WTC11 (cell line): ENCODE data around the gene NELL2. TPM values are rescaled to one million over a fixed set of nuclear protein-coding genes. Genes with fewer than 3 reads are reported as not detected.
A peak's percentile ranks its signal among the peaks of the same experiment; 100 is the strongest.

ENCODE experiments used
- ATAC-seq: fragments of 200-7000 bp; cut with Tn5 transposase; 2 replicates; pipeline ENCODE4 v1.10.0; 2021; ENCODE audit warnings: mild to moderate bottlenecking, moderate library complexity
- CTCF ChIA-PET: fragments of 300-600 bp; sonication (Branson Sonifier 250); formaldehyde crosslinking; loops from one replicate; lab custom pipeline; 2021; ENCODE audit warnings: antibody characterized with exemption; lab: Charles Lee
- POLR2A ChIA-PET: fragments of 350-600 bp; sonication (Branson Sonifier 250); formaldehyde crosslinking; loops from one replicate; lab custom pipeline; 2021; ENCODE audit warnings: antibody characterized with exemption; lab: Charles Lee
- DNase-seq: peaks from one replicate; pipeline ENCODE4 v3.0.0; 2021; ENCODE audit warnings: low spot score
- H3K27ac Mint-ChIP-seq: 2 replicates; pipeline ENCODE4 v1.8.0; 2021; ENCODE audit warnings: mixed read lengths
- H3K27me3 Mint-ChIP-seq: 2 replicates; pipeline ENCODE4 v1.8.0; 2021; ENCODE audit warnings: low read depth, mild to moderate bottlenecking, moderate library complexity, mixed read lengths
- H3K36me3 Mint-ChIP-seq: 2 replicates; pipeline ENCODE4 v1.8.0; 2021; ENCODE audit warnings: mixed read lengths
- H3K4me1 Mint-ChIP-seq: 2 replicates; pipeline ENCODE4 v1.8.0; 2022; ENCODE audit warnings: mixed read lengths
- H3K4me3 Mint-ChIP-seq: 2 replicates; pipeline ENCODE4 v1.8.0; 2021; ENCODE audit warnings: mild to moderate bottlenecking, moderate library complexity, mixed read lengths
- H3K9me3 Mint-ChIP-seq: 2 replicates; pipeline ENCODE4 v1.8.0; 2021; ENCODE audit warnings: mixed read lengths
- ATF3 ChIP-seq: sonication (generic); formaldehyde crosslinking; conservative IDR thresholded peaks from 2 replicates; pipeline ENCODE4 v1.8.1; 2022; ENCODE audit warnings: mild to moderate bottlenecking, missing genetic modification reagents
- CBFB ChIP-seq: sonication (generic); formaldehyde crosslinking; IDR thresholded peaks from 2 replicates; pipeline ENCODE4 v1.8.1; 2022; ENCODE audit warnings: mild to moderate bottlenecking, low read depth, missing genetic modification reagents
- E2F4 ChIP-seq: sonication (generic); formaldehyde crosslinking; IDR thresholded peaks from 2 replicates; pipeline ENCODE4 v1.8.1; 2022; ENCODE audit warnings: low read depth, mild to moderate bottlenecking, moderate library complexity, missing genetic modification reagents, borderline replicate concordance
- EMX1 ChIP-seq: fragments of 250-450 bp; sonication (Bioruptor Pico); IDR thresholded peaks from 2 replicates; pipeline ENCODE4 v1.8.0; 2021; ENCODE audit warnings: mild to moderate bottlenecking
- FOXK1 ChIP-seq: sonication (generic); formaldehyde crosslinking; IDR thresholded peaks from 2 replicates; pipeline ENCODE4 v1.8.0; 2022; ENCODE audit warnings: mild to moderate bottlenecking, moderate library complexity, missing genetic modification reagents
- FOXP1 ChIP-seq: sonication (generic); formaldehyde crosslinking; IDR thresholded peaks from 2 replicates; pipeline ENCODE4 v1.8.0; 2022; ENCODE audit warnings: missing genetic modification reagents, mild to moderate bottlenecking, moderate library complexity, borderline replicate concordance
- GRHL2 ChIP-seq: fragments of 250-450 bp; sonication (Bioruptor Pico); IDR thresholded peaks from 2 replicates; pipeline ENCODE4 v1.8.0; 2022; ENCODE audit warnings: mild to moderate bottlenecking, moderate library complexity; ENCODE audit not compliant: insufficient replicate concordance, severe bottlenecking
- GTF2I ChIP-seq: fragments of 250-450 bp; sonication (Bioruptor Pico); conservative IDR thresholded peaks from 2 replicates; pipeline ENCODE4 v1.4.0; 2021; ENCODE audit warnings: mild to moderate bottlenecking
- IRF1 ChIP-seq: sonication (generic); formaldehyde crosslinking; IDR thresholded peaks from 2 replicates; pipeline ENCODE4 v1.8.0; 2023; ENCODE audit warnings: missing genetic modification reagents
- JAZF1 ChIP-seq: fragments of 250-450 bp; sonication (Bioruptor Pico); IDR thresholded peaks from 2 replicates; pipeline ENCODE4 v1.9.0; 2021; ENCODE audit warnings: moderate library complexity, mild to moderate bottlenecking, inconsistent platforms
- MLX ChIP-seq: sonication (generic); formaldehyde crosslinking; IDR thresholded peaks from 2 replicates; pipeline ENCODE4 v1.8.1; 2023; ENCODE audit warnings: mild to moderate bottlenecking, missing genetic modification reagents, moderate library complexity
- NFATC4 ChIP-seq: fragments of 250-450 bp; sonication (Bioruptor Pico); IDR thresholded peaks from 2 replicates; pipeline ENCODE4 v1.9.0; 2021; ENCODE audit warnings: mild to moderate bottlenecking
- NFE2L1 ChIP-seq: sonication (generic); formaldehyde crosslinking; IDR thresholded peaks from 2 replicates; pipeline ENCODE4 v1.8.1; 2023; ENCODE audit warnings: missing genetic modification reagents
- NR1H2 ChIP-seq: sonication (generic); formaldehyde crosslinking; IDR thresholded peaks from 2 replicates; pipeline ENCODE4 v1.9.0; 2021; ENCODE audit warnings: mild to moderate bottlenecking, moderate library complexity, missing genetic modification reagents
- NR2C2 ChIP-seq: sonication (generic); formaldehyde crosslinking; IDR thresholded peaks from 2 replicates; pipeline ENCODE4 v1.8.0; 2022; ENCODE audit warnings: mild to moderate bottlenecking, missing genetic modification reagents
- PRDM15 ChIP-seq: sonication (generic); formaldehyde crosslinking; IDR thresholded peaks from 2 replicates; pipeline ENCODE4 v1.8.0; 2022; ENCODE audit warnings: missing genetic modification reagents
- SMAD4 ChIP-seq: sonication (generic); formaldehyde crosslinking; IDR thresholded peaks from 2 replicates; pipeline ENCODE4 v1.8.0; 2022; ENCODE audit warnings: mild to moderate bottlenecking, missing genetic modification reagents
- TCF7 ChIP-seq: sonication (generic); formaldehyde crosslinking; IDR thresholded peaks from 2 replicates; pipeline ENCODE4 v1.8.0; 2022; ENCODE audit warnings: mild to moderate bottlenecking, low read depth, missing genetic modification reagents, moderate library complexity
- TEAD1 ChIP-seq: sonication (generic); formaldehyde crosslinking; IDR thresholded peaks from 2 replicates; pipeline ENCODE4 v1.8.0; 2022; ENCODE audit warnings: mild to moderate bottlenecking, missing genetic modification reagents
- USF1 ChIP-seq: sonication (generic); formaldehyde crosslinking; IDR thresholded peaks from 2 replicates; pipeline ENCODE4 v1.8.0; 2022; ENCODE audit warnings: mild to moderate bottlenecking, missing genetic modification reagents
- USF2 ChIP-seq: sonication (generic); formaldehyde crosslinking; IDR thresholded peaks from 2 replicates; pipeline ENCODE4 v1.8.1; 2023; ENCODE audit warnings: mild to moderate bottlenecking, missing genetic modification reagents, moderate library complexity
- ZBTB21 ChIP-seq: sonication (generic); formaldehyde crosslinking; IDR thresholded peaks from 2 replicates; pipeline ENCODE4 v1.8.1; 2023; ENCODE audit warnings: mild to moderate bottlenecking, missing genetic modification reagents, borderline replicate concordance
- ZBTB43 ChIP-seq: sonication (generic); formaldehyde crosslinking; IDR thresholded peaks from 2 replicates; pipeline ENCODE4 v1.8.1; 2023; ENCODE audit warnings: mild to moderate bottlenecking, missing genetic modification reagents
- ZMAT4 ChIP-seq: fragments of 250-450 bp; sonication (Bioruptor Pico); IDR thresholded peaks from 2 replicates; pipeline ENCODE4 v1.9.0; 2021; ENCODE audit warnings: mild to moderate bottlenecking
- ZNF219 ChIP-seq: sonication (generic); formaldehyde crosslinking; IDR thresholded peaks from 2 replicates; pipeline ENCODE4 v1.8.0; 2023; ENCODE audit warnings: missing genetic modification reagents, mild to moderate bottlenecking, borderline replicate concordance
- ZNF423 ChIP-seq: fragments of 250-450 bp; sonication (Bioruptor Pico); IDR thresholded peaks from 2 replicates; pipeline ENCODE4 v2.1.2; 2022; ENCODE audit warnings: mild to moderate bottlenecking, moderate library complexity
- total RNA-seq: library from RNA; stranded (reverse); gene quantifications from 3 replicates; pipeline ENCODE4 v1.2.3, GENCODE V29; 2021

The NELL2 gene
- total RNA-seq, 1 experiment from 2014 or later = 37.4 TPM

GRCh38 chr12:44551631-44552030 lies 324.5 kb downstream of the NELL2 start:
- DNase-seq (no peak), ATAC-seq (no peak)
- no peak overlapping the region for H3K4me3 Mint-ChIP-seq
- peaks cover 8% of the 10 kb centered on the region for H3K4me1 Mint-ChIP-seq
- CTCF ChIA-PET = no interaction called here
- no peaks in the 10 kb centered on the region for H3K9me3 Mint-ChIP-seq
- no peaks in the 10 kb centered on the region for H3K36me3 Mint-ChIP-seq
- no peak for TF ChIP-seq ZNF219 (CRISPR knock-in tag)
- TF ChIP-seq GTF2I (CRISPR knock-in tag) = no peak
- no peak for TF ChIP-seq TCF7 (CRISPR knock-in tag)
- TF ChIP-seq MLX (CRISPR knock-in tag) = no peak
- no peak for TF ChIP-seq NR2C2 (CRISPR knock-in tag)
- TF ChIP-seq ZMAT4 = no peak
- TF ChIP-seq ZBTB43 (CRISPR knock-in tag) = no peak
- no peak for TF ChIP-seq JAZF1 (CRISPR knock-in tag)
- no peak for TF ChIP-seq E2F4
- no peak for TF ChIP-seq NFE2L1 (CRISPR knock-in tag)
- TF ChIP-seq GRHL2 (CRISPR knock-in tag) = no peak
- TF ChIP-seq SMAD4 (CRISPR knock-in tag) = no peak
- TF ChIP-seq USF2 (CRISPR knock-in tag) = no peak
- peak overlapping the region; percentile 14; the same call in 1 of the 2 replicates for H3K27ac Mint-ChIP-seq
- POLR2A ChIA-PET = no interaction called here
- no peaks in the 10 kb centered on the region for H3K27me3 Mint-ChIP-seq

- ATAC-seq = no peak
- H3K9me3 Mint-ChIP-seq = no peaks in the 10 kb centered on the region
- no peak overlapping the region for H3K4me3 Mint-ChIP-seq
- peaks cover 11% of the 10 kb centered on the region for H3K4me1 Mint-ChIP-seq
- TF ChIP-seq NFATC4 = no peak
- no peak for TF ChIP-seq FOXK1 (CRISPR knock-in tag)
- no peak for TF ChIP-seq CBFB
- TF ChIP-seq ZNF423 (CRISPR knock-in tag) = no peak
- TF ChIP-seq IRF1 (CRISPR knock-in tag) = no peak
- no peak for TF ChIP-seq PRDM15 (CRISPR knock-in tag)
- no peak for TF ChIP-seq EMX1 (CRISPR knock-in tag)
- TF ChIP-seq TEAD1 (CRISPR knock-in tag) = no peak
- TF ChIP-seq ZBTB43 (CRISPR knock-in tag) = no peak
- TF ChIP-seq ATF3 (CRISPR knock-in tag) = no peak
- no peak for TF ChIP-seq ZBTB21 (CRISPR knock-in tag)
- no peak for TF ChIP-seq USF1 (CRISPR knock-in tag)
- TF ChIP-seq FOXP1 = no peak
- TF ChIP-seq NR1H2 (CRISPR knock-in tag) = no peak
- ChIA-PET CTCF (no interaction called here), POLR2A (no interaction called here)
- no peak overlapping the region for H3K27ac Mint-ChIP-seq
- no peaks in the 10 kb centered on the region for H3K36me3 Mint-ChIP-seq
- DNase-seq = no peak
- H3K27me3 Mint-ChIP-seq = no peaks in the 10 kb centered on the region
These were observed 325.7 kb downstream of the NELL2 start for GRCh38 chr12:44550377-44550776.
